Cardiac fibroblast (primary cell): Measurements from ENCODE around the gene LPP.

Experiments used
- DNase-seq, 2 donors: peaks; one replicate each; pipeline versions ENCODE4 v3.0.0 to v3.0.0-alpha.2; 2010; ENCODE audit warnings: low read depth in 2 of 2
- H3K4me3 ChIP-seq, 2 donors: replicated peaks in 1 of 2; 1 replicate in 1 of 2; 2 replicates in 1 of 2; pipeline ENCODE4 v1.5.1; 2011; ENCODE audit warnings: low read depth in 2 of 2, low read length in 2 of 2, mild to moderate bottlenecking in 2 of 2, moderate library complexity in 1 of 2
- CTCF ChIP-seq: IDR thresholded peaks from one replicate; pipeline ENCODE4 v1.5.1; 2011; ENCODE audit warnings: low read depth, mild to moderate bottlenecking, low read length, inconsistent platforms

The LPP gene

GRCh38 chr3:188331166-188331565 is 177.2 kb downstream of the LPP start:
- no peak overlapping the region for H3K4me3 ChIP-seq
- no peak for TF ChIP-seq CTCF
- peak in 1 of 2 donors; percentile 24 for DNase-seq

- TF ChIP-seq CTCF = no peak
- no peak for DNase-seq
- no peak overlapping the region for H3K4me3 ChIP-seq
These were observed 178.1 kb downstream of the LPP start for GRCh38 chr3:188332085-188332484.

GRCh38 chr3:188335656-188336055 is 181.7 kb downstream of the LPP start:
- DNase-seq = no peak
- no peak for TF ChIP-seq CTCF
- no peak overlapping the region for H3K4me3 ChIP-seq

- no peak for TF ChIP-seq CTCF
- H3K4me3 ChIP-seq = no peak overlapping the region
- no peak for DNase-seq
These were observed 182.2 kb downstream of the LPP start for GRCh38 chr3:188336178-188336577.

DNA sequence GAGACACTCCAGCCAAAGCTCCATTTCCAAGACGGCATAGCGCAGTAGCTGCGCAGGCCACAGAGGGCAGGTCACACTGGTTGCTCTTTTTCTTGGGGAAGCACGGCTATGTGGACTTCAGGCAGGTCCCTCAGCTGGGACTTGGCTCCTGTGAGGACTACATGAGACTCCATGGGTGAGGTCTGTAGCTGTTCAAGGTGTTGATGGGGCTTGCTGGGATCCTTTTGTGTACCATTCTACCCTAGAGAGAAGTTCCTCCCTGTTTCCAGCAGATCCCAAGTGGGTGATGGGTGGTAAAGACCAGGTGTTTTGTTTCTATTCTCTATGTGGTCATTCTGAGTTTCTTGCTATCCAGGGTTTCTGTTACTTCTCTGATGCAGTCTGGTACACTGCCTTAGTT is 183.3 kb downstream of the LPP start:
- H3K4me3 ChIP-seq = no peak overlapping the region
- no peak for TF ChIP-seq CTCF
- no peak for DNase-seq

DNA sequence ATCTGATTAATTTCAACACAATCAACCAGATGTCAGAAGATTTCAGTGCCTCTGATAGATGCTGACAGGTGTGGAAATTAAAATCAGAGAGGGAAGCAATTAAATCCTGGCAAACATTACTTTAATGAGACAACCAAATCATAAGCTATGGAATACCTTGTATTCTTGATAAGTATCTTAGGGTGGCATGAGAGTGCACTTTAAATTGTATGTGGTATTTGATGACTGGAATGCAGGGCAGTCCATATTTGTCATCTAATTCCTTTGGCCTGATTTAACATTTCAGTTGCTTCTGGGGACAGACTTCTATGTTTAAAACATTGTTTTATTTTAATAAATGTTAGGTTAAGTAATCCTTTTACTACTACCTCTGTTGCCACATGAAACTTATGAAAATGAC is 184.1 kb downstream of the LPP start:
- no peak for TF ChIP-seq CTCF
- no peak overlapping the region for H3K4me3 ChIP-seq
- peak in 1 of 2 donors; percentile 51 for DNase-seq

DNA sequence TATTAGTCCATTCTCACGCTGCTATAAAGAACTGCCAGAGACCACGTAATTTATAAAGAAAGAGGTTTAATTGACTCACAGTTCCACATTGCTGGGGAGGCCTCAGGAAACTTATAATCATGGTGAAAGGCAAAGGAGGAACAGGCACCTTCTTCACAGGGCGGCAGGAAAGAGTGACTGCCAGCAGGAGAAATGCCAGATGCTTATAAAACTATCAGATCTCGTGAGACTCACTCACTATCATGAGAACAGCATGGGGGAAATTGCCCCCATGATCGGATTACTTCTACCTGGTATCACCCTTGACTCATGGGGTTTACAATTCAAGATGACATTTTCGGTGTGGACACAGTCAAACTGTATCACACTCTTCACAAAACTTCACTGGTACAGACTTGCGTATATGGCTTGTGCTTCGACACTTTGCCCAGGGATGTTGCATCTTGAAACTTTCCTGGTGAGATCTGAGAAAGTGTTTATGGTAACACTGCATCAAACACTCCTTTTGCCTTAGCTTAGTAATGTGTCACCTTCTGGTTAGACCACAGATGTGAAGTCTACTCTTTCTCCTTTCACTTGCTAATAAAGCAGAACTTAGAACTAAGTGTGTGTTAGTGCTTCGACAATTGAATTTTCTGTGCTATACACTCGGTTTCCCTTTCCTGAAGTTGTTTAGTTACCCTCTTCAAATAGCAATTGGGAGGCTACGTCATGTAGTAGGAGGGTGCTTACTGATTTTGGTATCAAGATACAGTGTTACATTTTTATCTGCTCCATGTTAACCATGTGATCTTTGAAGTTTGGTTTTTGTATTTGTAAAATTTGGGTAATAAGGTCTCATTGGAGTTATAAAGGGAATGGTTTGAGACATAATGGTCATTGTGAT is 185.7 kb downstream of the LPP start:
- DNase-seq = no peak
- no peak for TF ChIP-seq CTCF
- H3K4me3 ChIP-seq = no peak overlapping the region
